HG03457 (cell line): ENCODE results near the gene TAF4.
"Not testable (repeated sequence)": the region's sequence is repeated elsewhere in the genome, so short reads cannot be mapped to it uniquely, and the experiment has no call there.

Experiments
- ATAC-seq: cut with Tn5 transposase; IDR thresholded peaks from one replicate; pipeline ENCODE4 v1.9.1; 2021; ENCODE audit warnings: moderate number of reproducible peaks; ENCODE audit not compliant: unreplicated experiment

TAF4 gene

DNA sequence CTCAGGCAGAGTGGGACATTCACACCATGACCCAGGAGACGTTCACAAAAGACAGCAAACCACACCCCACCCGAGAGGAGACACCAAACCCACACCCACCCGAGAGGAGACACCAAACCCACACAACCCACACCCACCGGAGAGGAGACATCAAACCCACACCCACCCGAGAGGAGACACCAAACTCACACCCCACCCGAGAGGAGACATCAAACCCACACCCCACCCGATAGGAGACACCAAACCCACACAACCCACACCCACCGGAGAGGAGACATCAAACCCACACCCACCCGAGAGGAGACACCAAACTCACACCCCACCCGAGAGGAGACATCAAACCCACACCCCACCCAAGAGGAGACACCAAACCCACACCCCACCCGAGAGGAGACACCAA lies 84.0 kb downstream of the TAF4 start:
- ATAC-seq: not testable (repeated sequence)

DNA sequence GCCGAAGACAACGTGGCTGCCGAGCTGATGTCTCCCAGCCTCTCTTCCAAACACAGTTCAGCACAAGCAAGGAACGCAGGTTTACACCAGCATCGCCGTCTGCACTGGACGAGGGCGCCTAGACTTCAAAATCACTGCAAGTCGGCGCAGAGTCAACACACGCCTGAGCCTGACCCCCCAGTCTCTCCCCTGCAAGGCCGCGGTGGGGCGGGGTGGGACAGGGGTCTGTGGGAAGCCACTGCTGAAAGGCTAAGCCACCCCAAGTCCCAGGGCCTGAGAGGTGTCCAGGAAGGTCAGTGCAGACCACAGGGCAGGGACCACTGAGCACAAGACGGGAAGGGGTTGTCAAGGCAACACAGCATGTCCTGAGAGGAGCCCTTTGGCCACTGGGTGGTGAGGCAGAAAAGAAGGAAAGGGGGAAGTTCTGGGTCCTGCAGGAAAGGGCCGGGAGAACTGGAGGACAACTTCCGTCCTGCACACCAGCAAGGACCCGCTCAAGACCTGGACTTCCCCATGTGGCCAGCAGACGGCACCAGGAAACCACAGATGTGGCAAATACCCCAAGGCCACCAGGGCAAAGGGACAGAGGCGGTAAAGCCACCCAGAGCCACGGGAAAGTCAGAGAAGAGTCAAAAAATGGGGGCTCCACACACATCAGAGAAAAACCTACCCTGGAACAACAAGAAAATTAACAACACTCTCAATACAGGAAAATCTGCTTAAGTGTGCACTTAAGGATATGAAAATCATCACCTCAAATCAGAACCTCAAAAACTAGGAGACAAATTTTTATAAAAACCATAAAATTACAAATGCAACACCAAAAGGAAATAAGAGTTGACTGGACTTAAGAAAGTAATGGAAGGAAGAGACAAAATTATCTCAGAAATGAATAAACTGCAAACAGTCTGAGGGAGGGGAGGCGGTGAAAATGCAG lies 84.8 kb downstream of the TAF4 start:
- no peak for ATAC-seq

DNA sequence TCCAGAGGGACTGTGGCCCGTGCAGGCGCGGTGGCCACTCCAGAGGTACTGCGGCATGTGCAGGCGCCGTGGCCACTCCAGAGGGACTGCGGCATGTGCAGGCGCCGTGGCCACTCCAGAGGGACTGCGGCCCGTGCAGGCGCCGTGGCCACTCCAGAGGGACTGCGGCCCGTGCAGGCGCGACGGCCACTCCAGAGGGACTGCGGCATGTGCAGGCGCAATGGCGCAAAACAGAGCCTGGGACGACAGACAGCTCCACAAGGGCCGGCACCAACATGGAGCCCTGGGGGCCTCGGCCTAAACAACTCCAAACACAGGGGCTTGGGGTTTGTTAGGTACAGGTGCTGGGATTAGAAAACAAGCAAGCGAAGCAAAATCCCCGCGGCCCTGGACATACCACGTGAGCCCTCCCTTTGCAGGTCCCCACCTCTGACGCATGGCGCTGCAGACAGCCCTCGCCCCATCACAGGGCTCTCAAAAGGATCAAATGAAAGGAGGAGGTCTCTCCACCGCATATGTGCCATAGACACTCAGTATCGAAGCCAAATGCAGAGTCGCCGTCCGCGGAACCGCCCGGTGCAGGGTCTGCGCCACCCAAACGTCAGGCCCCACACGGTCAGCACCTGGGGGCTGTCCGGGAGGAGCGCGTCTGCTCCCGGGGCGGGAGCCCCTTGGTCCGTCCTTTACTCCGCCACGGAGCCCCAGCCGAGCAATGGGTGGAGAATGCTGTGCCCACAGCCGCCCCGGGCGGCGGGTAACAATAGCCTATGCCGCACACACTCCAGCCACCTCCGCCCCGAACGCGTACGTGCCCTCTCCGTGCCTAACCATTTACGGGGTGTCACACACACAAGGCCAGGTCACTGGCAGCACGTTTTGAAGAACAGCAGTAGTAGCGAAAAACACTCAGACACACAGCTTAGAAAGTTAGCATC lies 85.7 kb downstream of the TAF4 start:
- ATAC-seq: no peak

DNA sequence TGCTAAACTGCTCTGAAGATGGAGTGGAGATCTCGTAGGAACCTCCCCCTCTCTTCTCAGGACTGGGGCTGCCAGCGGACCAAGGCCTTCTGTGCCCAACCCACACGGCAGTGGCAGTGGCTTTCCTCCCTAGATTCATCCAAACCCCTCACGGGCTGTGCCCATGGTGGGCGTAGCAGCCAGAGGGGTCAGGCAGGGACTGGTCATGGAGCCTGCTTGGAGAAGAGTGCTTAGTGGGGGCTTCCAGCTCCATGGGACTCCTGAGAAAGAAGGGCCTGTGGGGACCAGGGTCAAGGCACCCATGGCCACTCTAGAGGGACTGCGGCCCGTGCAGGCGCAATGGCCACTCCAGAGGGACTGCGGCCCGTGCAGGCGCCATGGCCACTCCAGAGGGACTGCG lies 86.6 kb downstream of the TAF4 start:
- ATAC-seq: no peak

DNA sequence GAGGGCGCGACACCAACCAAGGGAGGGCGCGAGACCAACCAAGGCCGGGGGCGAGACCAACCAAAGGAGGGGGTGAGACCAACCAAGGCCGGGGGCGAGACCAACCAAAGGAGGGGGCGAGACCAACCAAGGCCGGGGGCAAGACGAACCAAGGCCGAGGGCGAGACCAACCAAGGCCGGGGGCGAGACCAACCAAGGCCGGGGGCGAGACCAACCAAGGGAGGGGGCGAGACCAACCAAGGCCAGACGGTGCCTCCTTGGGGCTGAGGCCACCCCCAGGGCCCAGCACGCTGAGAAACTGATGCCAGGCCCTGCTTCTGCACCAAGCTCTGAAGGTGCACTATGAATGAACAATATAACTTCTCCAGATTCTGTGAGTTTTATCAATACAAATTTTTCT lies 87.2 kb downstream of the TAF4 start:
- no peak for ATAC-seq

DNA sequence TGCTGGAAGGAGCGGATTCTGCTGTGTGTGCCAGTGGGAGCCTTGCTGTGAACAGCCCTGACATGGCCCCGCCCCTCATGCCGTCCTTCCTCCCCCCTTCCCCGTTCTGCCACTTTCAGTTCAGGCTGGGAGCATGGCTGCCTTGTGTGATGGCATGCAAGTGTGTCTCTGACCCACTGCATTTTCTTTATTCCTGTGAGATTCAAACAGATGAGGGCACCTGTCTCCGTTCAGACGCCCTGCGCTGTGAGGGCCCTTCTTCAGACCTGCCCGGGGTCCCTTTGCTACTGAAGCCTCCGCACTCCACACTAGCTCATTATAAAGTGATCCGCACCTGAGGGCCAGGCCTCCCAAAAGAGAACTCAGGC lies 88.3 kb downstream of the TAF4 start:
- ATAC-seq: no peak

DNA sequence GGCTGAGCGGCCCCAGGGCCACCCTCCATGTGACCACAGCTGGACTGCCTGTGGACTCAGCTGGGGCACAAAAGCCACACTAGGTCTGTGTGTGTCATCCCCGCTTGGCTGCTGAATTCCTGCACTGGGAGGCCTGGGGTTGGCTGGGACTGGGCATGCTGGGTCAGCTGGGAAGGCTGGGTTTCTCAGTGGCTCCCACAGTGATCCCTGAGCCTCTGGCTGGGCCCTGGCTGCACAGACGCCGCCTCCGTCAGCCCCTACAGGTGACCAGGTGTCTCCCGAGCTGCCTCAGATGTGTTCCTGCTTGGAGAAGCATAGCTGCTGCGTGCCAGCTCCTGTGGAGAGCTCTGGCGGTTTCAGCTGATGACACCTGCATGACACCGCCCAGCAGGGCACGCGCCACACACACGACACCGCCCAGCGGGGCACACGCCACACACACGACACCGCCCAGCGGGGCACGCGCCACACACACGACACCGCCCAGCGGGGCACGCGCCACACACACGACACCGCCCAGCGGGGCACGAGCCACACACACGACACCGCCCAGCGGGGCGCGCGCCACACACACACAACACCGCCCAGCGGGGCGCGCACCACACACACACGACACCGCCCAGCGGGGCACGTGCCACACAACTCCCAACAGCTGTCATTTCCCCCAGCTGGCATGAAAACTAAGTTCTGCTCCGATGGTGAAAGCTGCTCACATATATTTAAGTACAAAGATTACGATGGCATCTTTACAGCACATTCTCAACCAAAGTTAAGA lies 88.8 kb downstream of the TAF4 start:
- no peak for ATAC-seq

DNA sequence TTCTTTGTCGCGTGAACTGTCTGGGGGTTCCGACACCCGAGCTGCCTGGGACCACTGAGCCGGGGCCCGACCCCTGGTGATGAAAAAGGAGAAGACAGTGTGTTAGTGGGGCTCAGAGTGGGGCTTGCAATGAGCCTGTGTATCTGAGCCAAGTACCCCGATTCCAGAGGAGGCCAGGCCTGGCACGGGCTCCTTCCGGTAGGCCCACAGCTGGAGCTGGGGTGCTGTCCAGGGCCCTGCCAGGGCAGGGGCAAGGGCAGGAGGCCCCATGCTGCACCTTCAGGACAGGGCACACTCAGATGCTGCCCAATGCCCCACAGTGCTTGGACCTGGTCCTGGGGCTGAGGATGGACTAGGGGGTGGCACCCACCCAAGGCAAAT lies 89.4 kb downstream of the TAF4 start:
- no peak for ATAC-seq

DNA sequence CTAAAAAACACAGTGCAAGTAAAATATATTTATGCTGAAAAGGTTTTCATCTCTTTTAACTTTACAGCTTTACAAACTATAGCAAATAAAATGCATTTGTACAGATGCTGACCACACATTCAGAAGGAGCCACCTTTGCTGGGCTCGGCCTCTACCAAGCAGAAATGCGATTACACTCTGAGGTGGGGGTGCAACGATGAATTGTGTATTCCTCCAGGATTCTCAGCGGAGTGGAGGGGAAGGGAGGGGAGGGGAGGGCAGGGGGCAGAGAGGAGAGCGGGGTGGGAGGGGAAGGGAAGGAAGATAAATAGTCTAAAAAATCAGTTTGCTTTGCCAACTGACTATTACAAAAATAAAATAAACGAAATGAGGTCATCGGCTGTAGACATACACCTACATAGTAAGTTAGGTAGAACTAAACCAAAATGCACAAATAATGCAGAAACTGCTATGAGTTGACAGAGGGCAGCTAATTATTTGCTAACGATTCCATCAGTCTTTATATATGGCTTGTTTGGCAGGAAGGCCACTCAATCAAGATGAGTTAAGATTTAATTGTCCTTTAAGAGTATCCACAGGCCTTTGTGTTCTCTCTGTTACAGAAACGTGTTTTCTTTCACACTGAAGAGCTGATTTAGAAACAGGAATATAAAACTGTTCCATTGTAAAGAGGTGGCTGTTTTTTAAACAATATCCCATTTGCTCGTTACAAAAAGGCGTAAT lies 90.1 kb downstream of the TAF4 start:
- no peak for ATAC-seq

DNA sequence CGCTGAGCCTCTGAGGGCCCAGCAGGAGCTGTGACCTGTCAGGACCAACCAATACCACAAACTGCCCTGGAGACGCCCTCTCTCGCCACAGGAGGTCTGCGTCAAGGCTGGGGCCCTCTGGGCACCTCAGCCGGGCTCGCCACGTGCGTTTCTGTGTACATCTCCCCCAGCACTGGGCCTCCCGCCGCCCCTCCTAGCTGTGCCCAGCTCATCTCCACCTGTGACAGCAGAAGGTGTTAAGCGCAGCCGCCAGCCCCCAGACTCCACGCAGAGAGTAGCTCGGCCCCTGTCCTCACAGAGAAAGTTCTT lies 91.4 kb downstream of the TAF4 start:
- no peak for ATAC-seq

DNA sequence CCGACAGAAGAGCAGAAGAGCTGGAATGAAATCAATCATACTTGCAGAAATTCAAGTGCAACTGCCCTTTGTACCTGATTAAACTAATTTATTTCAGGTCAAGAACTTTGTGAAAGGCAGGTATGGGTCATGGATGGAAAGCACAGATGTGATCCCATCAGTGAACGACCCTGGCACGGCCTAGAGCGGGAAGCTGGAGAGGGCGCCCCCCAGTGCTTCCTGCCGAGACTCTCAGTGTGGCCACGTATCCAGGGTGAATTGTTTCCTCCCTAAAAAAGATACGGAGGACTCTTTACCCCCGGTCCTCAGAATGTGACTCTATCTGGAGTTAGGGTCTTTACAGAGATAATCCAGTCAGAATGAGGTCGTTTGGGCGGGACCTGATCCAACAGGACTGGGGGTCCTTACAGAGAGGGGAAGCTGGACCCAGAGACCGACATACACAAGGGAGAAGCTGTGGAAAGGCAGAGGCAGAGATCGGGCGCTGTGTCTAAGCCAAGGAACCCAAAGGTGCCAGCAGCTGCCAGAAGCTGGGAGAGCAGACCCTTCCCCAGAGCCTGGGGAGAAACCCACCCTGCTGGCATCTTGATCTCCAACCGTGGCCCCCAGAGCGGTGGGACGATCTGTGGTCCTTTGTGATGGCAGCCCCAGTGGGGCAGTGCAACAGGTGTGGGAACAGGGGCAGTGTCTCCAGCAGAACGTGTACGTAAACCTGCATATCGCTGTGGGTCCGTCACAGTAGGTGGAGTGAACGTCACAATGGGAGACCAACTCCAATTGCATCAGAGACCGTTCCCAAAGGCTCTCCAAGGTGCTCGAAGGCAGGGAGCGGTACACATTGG lies 91.9 kb downstream of the TAF4 start:
- no peak for ATAC-seq

DNA sequence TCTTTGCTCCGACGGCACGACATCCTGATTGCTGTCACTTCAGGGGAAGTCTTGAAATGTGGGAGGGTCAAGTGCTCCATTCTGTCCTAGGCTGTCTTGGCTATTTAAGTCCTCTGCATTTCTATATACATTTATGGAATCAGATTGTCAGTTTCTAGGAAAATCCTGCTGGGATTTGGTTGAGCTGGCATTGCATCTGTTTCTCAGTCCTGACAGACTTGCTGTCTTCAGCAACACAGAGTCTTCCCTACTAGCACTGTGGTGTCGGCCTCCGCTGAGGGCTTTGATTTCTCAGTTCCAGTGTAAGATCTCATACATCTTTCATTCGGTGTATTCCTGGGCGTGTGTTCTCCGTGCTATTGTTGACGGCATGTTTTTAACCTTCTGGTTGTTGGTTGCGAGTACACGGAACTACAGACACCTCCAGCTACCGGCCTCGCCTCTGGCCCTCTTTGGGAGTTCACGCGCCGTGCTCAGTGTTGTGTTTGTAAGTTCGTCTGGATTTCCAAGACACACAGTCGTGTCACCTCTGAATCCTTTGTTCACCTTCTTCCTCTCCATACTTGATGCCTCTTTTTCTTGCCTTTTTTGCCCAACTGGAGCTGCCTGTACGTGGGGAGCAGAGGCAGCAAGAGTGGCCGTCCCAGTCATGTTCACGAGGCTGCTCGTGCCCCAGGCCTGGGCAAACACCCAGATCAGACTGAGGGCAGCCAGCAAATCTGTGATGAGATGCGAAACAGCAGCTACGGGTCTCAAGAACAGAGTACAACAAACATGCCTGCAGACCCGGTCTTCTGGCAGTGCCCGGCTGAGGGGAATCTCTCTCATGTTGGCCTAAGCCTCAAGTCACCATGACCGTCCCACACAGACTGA lies 92.8 kb downstream of the TAF4 start:
- ATAC-seq: no peak

DNA sequence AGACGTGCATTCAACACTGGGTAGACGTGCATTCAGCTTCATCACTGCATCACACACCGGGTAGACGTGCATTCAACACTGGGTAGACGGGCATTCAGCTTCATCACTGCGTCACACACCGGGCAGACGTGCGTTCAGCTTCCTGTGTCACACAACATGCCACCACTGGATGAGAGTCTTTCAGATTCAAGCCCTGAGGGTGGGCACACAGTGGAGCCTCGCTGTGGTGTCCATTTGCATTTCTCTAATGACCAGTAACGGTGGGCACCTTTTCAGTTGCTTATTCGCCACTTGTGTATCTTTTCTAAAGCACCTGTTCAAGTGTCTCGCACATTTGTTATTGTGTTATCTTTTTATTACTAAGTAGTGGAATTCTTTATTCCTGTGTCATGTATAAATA lies 94.1 kb downstream of the TAF4 start:
- ATAC-seq: not testable (repeated sequence)

DNA sequence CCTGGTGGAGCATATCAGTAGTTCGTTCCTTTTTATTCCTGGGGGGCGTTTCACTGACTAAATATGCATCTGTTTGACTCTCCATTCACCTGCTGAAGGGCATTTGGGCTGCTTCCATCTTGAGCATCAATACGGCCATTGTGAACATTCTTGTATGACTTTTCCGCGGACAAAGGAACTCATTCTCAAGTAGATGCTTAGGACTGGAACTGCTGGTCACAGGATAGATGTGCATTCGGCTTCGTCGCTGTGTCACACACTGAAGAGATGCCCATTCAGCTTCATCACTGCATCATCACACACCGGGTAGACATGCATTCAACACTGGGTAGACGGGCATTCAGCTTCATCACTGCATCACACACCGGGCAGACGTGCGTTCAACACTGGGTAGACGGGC lies 95.3 kb downstream of the TAF4 start:
- no peak for ATAC-seq

DNA sequence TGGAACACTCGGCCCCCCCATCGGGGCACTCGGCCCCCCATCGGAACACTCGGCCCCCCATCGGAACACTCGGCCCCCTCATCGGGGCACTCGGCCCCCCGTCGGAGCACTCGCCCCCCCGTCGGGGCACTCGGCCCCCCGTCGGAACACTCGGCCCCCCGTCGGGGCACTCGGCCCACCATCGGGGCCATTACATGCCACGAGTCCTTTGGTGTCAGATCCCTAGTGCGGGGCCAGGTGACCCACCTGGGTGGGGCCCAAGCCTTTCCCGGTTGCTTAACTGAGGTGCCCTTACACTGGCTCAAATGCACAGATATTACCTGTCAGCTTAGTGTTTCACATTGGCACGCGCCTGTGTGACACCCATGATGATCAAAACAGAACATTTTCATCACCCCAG lies 95.9 kb downstream of the TAF4 start:
- no peak for ATAC-seq

DNA sequence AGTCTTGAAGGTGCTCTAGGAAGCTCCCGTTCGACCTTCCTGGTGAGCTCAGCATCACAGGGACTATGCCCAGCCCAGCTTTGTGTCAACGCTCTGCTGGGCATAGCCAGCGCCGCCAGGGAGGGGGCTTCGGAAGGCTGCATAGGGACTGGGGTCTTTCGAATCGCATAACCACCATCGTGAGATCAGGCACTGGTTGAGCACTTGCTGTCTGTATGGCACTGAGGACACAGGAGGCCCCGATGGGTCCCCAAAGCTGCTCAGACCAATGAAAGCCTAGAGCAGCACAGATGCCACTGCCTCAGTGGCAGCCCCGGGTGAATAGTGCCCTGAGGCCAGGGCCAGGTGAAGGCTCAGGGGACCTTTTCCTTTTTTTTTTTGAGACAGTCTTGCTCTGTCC lies 96.7 kb downstream of the TAF4 start:
- ATAC-seq: no peak

DNA sequence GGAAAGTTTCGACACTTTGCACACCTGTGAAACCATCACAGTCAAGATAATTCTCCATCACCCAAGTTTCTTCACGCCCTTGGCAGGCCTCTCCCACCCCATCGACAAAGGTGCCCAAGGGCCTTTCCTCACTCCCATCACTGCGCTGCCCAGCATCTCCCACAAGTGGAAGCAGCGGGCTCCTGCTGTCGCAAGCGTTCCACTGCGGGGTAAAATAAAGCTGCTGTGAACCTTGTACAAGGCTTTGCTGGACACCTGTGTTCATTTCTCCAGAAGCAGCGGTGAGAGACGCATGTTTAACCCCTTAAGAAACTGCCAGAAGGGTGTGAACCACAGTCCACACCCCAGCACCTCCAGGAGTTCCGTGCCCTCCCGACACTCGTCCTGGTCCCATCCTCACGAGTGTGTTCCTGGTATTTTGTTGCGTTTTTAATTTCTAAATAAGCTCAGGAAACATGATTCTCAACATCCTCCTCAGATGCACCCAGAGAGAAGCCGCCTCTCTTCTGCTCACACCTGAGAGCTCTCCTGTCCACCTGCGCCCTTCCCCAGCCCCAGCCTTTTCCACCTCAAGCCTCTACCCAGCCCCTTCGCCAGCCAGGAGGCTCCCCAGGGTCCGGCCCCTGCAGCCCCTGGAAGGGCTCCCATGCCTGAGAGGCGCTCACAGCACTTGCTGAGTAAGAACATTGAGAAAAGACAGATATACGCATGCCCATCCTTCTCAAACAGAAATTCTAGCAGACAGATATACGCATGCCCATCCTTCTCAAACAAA lies 97.5 kb downstream of the TAF4 start:
- ATAC-seq: no peak

DNA sequence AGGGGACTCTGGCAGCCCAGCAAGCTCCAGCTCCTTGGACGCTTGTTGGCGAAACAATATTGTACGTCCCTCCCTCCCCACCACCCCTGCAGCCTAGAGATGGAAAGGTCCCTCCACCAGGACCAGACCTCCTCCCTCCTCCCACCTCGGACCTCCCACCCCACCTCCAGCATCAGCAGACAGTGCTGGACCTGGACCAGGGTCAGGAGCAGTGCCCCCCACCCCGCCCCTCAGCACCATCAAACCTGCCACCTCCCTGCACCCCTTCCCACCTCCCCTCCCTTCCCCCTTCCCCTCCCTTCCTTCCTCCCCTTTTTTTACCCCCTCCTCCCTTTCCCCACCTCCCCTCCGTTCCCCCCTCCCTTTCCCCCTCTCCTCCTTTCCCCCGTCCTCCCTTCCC lies 98.4 kb downstream of the TAF4 start:
- ATAC-seq: no peak
